IPS-20b (cell line): ENCODE data around the gene CDH4.

Experiments
- H3K27ac ChIP-seq: one replicate; pipeline ENCODE4 v1.5.1; 2013; ENCODE audit warnings: low read length
- H3K27me3 ChIP-seq: 2 replicates; pipeline ENCODE4 v1.6.1; 2013; ENCODE audit warnings: mild to moderate bottlenecking, low read length, inconsistent platforms; ENCODE audit not compliant: insufficient read depth
- H3K36me3 ChIP-seq: 2 replicates; pipeline ENCODE4 v1.6.1; 2013; ENCODE audit warnings: low read depth, mild to moderate bottlenecking, inconsistent platforms, low read length, moderate library complexity; ENCODE audit not compliant: insufficient read depth
- H3K4me1 ChIP-seq: 2 replicates; pipeline ENCODE4 v1.6.1; 2013; ENCODE audit warnings: mild to moderate bottlenecking, control low read depth, inconsistent platforms, low read length, moderate library complexity; ENCODE audit not compliant: insufficient read depth
- H3K4me3 ChIP-seq: 2 replicates; pipeline ENCODE4 v1.5.1; 2013; ENCODE audit warnings: mild to moderate bottlenecking, low read length, inconsistent platforms
- H3K9ac ChIP-seq: 2 replicates; pipeline ENCODE4 v1.6.1; 2013; ENCODE audit warnings: low read depth, mild to moderate bottlenecking, inconsistent platforms, low read length, moderate library complexity
- H3K9me3 ChIP-seq: 2 replicates; pipeline ENCODE4 v1.6.1; 2013; ENCODE audit warnings: mild to moderate bottlenecking, low read depth, low read length, inconsistent platforms; ENCODE audit not compliant: insufficient read depth

CDH4 gene

DNA sequence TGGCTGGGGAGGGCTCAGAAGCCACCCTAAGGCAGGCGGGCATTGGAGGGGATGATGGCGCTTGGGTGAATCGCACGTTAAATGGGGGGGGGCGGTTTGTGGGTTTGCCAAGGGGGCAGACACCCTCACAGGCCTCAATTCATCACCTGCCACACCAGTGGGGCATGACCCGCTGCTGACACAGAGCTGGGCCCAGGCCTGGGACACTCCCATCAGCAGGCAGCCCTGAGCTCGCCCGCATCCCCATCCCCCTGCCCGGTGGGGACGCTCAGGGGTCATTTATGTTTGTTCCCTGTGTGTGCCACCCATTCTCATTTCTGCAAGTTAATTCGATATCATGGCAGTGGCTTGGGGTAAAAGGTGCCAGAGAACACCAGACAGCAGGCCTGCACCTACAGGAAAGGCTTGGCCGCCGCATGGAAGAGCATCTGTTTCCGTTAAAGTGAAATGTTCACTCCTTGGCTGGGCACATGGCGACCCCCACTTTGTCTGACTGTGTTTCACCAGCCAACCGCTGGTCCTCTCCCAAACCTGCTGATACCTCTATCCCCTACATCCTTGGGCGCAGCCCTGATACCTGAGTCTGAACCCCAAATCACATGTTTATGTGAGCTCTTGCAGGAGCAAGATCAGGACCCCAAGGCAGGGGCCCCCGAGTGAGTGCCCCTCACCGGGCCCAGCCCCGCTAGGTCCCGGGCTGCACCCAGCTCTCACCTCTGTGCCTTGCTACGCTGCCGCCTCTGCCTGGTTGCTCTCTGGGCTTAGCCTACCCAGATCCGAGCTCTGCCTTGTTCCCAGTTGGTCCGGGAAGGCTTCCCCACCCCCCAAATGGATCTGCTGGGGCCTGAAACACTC is 564.8 kb downstream of the CDH4 start:
- H3K9ac ChIP-seq: no peak overlapping the region
- no peaks in the 10 kb centered on the region for H3K36me3 ChIP-seq
- no peaks in the 10 kb centered on the region for H3K4me1 ChIP-seq
- H3K9me3 ChIP-seq: no peaks in the 10 kb centered on the region
- H3K27ac ChIP-seq: no peak overlapping the region
- H3K27me3 ChIP-seq: peaks cover 20% of the 10 kb centered on the region
- no peak overlapping the region for H3K4me3 ChIP-seq

DNA sequence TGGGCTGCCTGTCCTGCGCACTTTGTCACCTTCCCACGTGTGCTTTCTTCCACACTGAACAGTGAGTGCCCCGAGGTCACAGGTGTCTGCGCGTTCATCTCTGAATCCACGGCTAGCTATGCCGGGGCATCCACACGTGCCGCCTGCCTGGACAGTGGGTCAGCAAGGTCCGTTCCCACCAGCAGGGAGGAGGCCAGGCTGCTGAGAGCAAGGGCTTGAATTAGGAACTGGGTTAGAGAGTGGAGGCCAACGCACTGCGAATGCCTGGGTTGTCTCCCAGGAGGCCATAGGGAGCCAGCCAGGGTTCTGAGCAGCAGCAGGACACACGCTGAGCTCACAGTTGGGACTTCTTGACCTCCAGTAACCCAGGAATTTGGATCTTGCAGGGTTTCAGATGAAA is 565.5 kb downstream of the CDH4 start:
- Histone ChIP-seq H3K27ac (no peak overlapping the region), H3K9ac (no peak overlapping the region), H3K4me1 (no peaks in the 10 kb centered on the region), H3K4me3 (no peak overlapping the region), H3K36me3 (no peaks in the 10 kb centered on the region), H3K9me3 (no peaks in the 10 kb centered on the region), H3K27me3 (peaks cover 23% of the 10 kb centered on the region)

DNA sequence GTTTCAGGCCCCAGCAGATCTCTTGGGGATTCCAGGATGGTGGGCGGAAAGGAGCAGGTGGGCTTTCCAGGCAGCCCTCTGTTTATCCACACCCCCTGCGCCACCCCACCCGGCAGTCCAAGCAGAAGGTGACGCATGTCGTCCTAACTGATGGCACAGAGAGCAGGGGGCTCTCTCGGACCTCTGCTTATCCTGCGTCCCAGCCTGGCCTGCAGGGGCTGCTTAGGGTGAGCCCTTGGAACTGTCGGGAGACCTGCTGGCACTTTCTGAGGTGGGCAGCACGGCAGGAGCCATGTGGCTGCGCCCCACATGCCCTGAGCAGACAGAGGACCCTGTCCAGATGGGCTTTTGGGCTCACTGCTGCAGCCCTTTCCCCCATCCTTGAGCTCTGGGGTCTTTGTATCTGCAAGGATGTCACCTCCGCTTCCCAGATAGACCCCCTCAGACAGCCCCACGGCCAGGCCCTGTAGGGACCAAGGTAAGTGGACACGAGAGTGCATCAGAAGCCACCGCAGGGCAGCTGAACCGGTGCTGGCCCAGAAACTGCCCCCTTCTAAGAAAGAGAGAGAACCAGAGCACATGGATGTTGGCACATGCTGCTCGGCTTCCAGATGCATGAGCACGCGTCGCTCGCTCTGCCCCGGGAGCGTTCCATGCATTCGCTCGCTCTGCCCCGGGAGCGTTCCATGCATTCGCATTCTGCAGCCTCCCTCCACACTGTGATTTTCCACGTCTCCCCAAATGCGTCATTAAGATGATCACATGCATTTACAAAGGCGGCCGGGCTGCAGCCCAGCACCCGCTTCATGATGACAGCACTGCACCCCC is 566.9 kb downstream of the CDH4 start:
- Histone ChIP-seq H3K9me3 (no peaks in the 10 kb centered on the region), H3K27ac (no peak overlapping the region), H3K9ac (no peak overlapping the region), H3K27me3 (peaks cover 25% of the 10 kb centered on the region), H3K4me3 (no peak overlapping the region), H3K36me3 (no peaks in the 10 kb centered on the region), H3K4me1 (no peaks in the 10 kb centered on the region)

DNA sequence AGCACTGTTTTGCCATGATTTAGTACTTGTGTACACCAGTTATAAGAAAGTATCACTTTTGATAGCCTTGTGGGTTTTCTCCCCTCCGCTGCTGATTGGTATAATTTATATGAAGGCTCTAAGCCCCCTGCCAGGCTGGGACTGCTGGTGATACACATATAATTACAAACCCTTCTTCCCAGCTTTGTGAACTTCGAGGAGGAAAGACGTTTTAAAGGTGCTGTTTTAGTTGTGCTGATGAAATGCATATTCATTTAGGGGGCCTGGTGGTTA is 567.4 kb downstream of the CDH4 start:
- no peaks in the 10 kb centered on the region for H3K9me3 ChIP-seq
- H3K4me3 ChIP-seq: no peak overlapping the region
- H3K27ac ChIP-seq: no peak overlapping the region
- H3K9ac ChIP-seq: no peak overlapping the region
- H3K36me3 ChIP-seq: no peaks in the 10 kb centered on the region
- peaks cover 29% of the 10 kb centered on the region for H3K27me3 ChIP-seq
- no peaks in the 10 kb centered on the region for H3K4me1 ChIP-seq

DNA sequence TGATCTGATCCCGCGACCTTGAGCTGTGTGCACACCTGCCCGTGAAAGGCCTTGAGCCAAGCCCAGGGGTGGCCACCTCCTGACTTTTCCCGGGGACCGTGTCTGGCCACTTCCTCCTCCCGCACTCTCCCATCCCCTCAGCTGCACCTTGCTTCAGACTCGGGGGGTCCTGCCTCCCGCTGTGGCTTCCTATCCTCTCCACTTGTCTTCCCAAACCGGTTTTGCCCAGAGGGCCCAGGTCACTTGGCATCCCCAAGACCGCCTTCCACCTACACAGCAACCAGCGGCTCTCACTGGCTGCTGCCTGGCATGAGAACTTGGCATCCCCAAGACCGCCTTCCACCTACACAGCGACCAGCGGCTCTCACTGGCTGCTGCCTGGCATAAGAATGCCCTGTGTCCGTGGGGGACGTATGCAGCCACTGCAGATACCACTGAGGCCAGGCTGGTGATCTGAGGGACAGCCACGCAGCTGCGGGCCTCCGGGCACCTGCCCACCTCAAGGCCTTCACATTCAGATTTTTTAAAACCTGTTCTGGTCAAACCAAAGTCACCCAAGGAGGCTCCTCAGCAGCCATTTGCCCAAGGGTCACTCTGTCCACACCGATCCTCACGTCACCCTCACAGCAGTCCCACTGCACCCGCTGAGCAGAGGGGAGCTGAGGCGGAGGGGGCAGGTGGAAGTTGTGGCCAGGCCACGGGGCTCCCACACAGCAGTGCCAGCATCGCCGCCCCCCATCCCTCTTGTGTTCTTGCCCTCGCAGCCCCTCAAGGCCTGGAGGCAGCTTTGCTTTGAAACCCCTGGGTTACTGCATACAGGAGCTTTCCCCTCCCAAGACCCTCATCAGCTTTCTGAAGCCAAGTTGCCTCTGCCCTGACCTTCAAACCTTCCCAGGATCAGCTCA is 568.1 kb downstream of the CDH4 start:
- Histone ChIP-seq H3K27me3 (peaks cover 34% of the 10 kb centered on the region), H3K9me3 (no peaks in the 10 kb centered on the region), H3K9ac (no peak overlapping the region), H3K27ac (no peak overlapping the region), H3K4me3 (no peak overlapping the region), H3K36me3 (no peaks in the 10 kb centered on the region), H3K4me1 (no peaks in the 10 kb centered on the region)

DNA sequence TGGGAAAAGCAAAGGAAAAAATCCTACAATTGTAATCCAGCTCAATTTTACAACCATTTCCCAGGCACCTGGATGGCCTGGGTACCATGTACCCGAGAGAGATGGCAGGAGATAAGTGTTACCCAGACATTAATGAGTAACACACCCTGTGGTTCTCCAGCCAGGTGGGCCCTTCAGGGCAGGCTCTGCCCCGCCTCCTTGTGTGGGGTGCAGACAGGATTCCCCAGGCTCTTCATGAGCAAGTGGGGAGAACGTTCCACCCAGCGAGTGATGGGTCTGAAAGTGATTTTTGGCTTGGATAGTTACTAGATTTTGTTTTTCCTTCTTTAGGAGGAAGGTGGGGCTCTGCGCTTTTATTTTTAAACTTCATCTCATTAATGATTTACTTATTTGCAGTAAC is 569.7 kb downstream of the CDH4 start:
- H3K9me3 ChIP-seq: no peaks in the 10 kb centered on the region
- no peak overlapping the region for H3K4me3 ChIP-seq
- H3K4me1 ChIP-seq: no peaks in the 10 kb centered on the region
- no peaks in the 10 kb centered on the region for H3K36me3 ChIP-seq
- H3K9ac ChIP-seq: no peak overlapping the region
- H3K27me3 ChIP-seq: peaks cover 22% of the 10 kb centered on the region; the same call in 1 of the 2 replicates
- H3K27ac ChIP-seq: no peak overlapping the region

DNA sequence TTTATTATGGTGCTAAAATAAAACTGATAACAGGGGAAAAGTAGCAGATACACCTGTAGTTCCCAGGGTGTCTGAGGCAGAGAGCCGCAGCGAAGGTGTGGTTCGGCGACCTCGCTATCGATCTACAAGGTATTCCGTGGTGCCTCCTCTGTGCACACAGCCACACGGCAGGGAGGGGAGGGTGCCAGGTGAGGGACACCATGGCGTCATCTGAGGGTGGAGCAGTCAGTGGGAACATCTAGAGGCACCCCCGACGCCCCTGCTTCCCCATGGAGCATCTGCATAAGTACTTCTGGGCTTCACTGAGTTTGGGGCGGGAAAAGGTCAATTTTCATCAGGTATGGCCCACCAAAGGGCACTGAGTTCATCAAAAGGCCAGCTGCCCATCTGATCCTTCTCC is 570.3 kb downstream of the CDH4 start:
- no peak overlapping the region for H3K4me3 ChIP-seq
- no peaks in the 10 kb centered on the region for H3K4me1 ChIP-seq
- no peak overlapping the region for H3K27ac ChIP-seq
- H3K9me3 ChIP-seq: no peaks in the 10 kb centered on the region
- no peak overlapping the region for H3K9ac ChIP-seq
- H3K36me3 ChIP-seq: no peaks in the 10 kb centered on the region
- H3K27me3 ChIP-seq: peaks cover 18% of the 10 kb centered on the region; the same call in 1 of the 2 replicates

DNA sequence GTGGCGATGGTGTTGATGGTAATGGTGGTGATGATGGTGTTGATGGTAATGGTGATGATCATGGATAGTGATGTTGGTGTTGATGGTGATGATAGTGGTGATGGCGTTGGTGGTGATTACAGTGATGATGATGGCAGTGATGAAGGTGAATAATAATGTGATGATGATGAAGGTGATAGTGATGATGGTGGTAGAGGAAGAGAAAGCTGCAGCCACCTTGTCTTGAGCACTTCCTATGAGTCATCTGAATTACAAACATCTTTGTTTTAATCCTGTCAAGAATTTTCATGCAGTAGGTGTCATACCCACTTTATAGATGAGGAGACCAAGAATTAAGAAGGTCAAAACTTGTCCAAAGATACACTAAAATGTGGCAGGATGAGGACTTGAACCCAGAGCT is 571.2 kb downstream of the CDH4 start:
- Histone ChIP-seq H3K27ac (no peak overlapping the region), H3K9ac (no peak overlapping the region), H3K36me3 (no peaks in the 10 kb centered on the region), H3K4me3 (no peak overlapping the region), H3K4me1 (no peaks in the 10 kb centered on the region), H3K9me3 (no peaks in the 10 kb centered on the region), H3K27me3 (peaks cover 19% of the 10 kb centered on the region; the same call in 1 of the 2 replicates)

DNA sequence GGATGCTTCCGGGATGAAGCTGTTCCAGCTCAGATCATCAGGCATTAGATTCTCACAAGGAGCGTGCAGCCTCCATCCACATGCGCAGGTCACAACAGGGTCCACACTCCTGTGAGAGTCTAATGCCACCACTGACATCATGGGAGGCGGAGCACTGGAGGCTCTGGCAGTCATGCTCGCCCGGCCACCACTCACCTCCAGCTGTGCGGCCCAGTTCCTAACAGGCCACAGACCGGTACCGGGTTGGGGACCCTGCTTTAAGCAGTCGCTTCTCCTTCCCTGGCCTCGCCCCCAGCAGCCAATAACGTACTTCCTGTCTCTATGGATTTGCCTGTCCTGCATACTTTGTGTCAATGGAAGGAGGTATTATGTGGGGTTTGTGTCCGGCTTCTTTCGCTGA is 576.8 kb downstream of the CDH4 start:
- no peak overlapping the region for H3K9ac ChIP-seq
- peaks cover 46% of the 10 kb centered on the region for H3K27me3 ChIP-seq
- H3K4me3 ChIP-seq: no peak overlapping the region
- H3K36me3 ChIP-seq: no peaks in the 10 kb centered on the region
- no peaks in the 10 kb centered on the region for H3K4me1 ChIP-seq
- no peak overlapping the region for H3K27ac ChIP-seq
- H3K9me3 ChIP-seq: no peaks in the 10 kb centered on the region

DNA sequence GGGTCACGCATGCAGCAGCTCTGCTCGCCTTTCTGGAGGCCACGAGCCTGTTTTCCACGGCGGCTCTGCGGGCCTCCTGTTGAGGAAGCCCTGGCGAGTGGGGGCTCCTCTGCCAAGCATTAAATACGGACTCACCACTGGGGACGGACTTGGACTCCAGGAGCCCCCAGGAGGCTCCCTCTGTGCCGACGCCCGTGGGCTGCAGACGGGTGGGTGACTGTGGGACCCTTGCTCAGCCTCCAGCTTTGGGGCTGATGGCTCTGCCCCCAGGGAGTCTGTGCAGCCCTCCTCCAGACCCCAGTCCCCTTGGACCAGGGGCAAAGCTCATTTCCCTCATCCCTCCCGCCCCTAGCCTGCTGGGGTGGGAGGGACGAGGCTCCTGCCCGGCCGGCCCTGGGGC is 577.5 kb downstream of the CDH4 start:
- Histone ChIP-seq H3K9ac (no peak overlapping the region), H3K27ac (no peak overlapping the region), H3K4me3 (no peak overlapping the region), H3K4me1 (no peaks in the 10 kb centered on the region), H3K9me3 (no peaks in the 10 kb centered on the region), H3K27me3 (peaks cover 43% of the 10 kb centered on the region), H3K36me3 (no peaks in the 10 kb centered on the region)

DNA sequence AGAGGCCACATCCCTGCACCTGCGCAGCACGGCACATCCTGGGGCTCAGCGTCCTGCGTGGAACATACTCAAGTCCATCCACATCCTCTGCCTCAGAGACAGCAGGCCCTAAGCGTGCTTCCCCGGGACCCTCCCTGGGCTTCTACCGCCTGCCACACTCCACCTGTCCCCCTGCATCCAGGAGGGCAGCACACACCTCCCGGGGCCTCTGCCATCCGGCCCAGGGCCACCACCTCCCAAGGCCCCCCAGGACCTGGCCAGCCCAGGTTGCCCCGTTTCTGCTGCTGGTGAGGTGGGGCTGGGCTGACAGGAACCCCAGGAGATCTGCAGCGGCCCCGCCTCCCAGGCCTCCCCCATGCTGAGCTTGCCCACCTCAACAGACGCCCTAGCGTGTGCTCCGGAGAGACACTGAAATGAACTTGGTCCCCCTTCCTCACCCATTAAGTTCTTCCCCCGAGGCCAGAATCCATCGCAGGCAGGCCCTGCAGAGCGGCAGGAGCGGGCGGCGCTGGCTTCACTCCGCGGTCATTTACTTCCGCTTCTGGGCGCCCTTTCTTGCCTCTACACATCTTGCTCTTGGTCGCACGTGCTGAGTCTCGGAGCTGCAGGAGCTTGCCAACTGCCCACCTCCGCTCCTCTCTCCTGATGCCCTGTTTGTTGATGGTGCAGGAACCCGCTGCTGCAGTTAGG is 578.3 kb downstream of the CDH4 start:
- no peak overlapping the region for H3K9ac ChIP-seq
- peaks cover 40% of the 10 kb centered on the region for H3K27me3 ChIP-seq
- no peak overlapping the region for H3K4me3 ChIP-seq
- no peaks in the 10 kb centered on the region for H3K9me3 ChIP-seq
- H3K27ac ChIP-seq: no peak overlapping the region
- no peaks in the 10 kb centered on the region for H3K4me1 ChIP-seq
- H3K36me3 ChIP-seq: no peaks in the 10 kb centered on the region
